Pulmonary artery endothelial cell (primary cell): ENCODE results near the gene PTPRG. TPM values are rescaled to one million over a fixed set of nuclear protein-coding genes. Genes with fewer than 3 reads are reported as not detected.

Source experiments
- DNase-seq: peaks from one replicate; pipeline ENCODE4 v3.0.0-alpha.2; 2011; ENCODE audit warnings: low read depth, low spot score
- total RNA-seq: library from RNA; depleted of rRNA; stranded (reverse); fragments of >200 nt; gene quantifications from 2 replicates; pipeline ENCODE4 v1.2.3, GENCODE V29; 2014

The PTPRG gene
- total RNA-seq, 1 donor from 2014 or later: 41.0 TPM

DNA sequence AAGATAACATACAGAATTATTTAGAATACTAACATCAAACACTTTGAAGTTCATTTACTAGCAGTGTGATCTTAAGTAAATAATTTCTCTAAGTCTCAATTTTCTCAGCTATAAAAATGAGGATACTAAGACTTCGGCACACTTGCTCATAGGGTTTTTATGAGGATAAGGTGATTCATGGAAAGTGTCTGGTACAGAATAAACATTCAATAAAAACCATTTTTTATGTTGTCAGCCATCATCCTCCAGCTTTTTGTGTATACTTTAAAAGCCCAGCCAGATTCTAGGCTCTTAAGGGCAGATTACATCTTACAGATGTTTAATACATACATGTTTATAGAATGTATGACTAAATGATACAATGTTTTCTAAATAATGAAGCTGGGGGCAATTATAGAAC, 755.2 kb downstream of the PTPRG start:
- no peak for DNase-seq

DNA sequence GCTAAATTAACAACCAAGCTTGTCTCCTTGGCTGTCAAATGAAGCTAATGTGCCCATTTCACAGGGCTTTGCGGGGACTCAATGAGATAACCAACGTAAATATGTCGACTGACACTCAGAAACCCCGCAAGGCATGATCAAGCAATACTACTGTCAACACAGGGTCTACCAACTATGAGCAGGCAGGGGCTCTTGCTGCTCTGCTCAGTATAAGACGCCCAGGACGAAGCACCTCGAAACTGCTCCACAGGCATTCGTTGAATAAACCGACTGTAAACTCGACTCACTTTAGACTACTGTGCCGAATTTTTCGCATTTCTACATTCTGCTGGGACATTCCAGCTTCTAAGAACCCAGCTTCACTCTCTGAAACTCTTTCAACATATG, 757.0 kb downstream of the PTPRG start:
- DNase-seq: no peak

DNA sequence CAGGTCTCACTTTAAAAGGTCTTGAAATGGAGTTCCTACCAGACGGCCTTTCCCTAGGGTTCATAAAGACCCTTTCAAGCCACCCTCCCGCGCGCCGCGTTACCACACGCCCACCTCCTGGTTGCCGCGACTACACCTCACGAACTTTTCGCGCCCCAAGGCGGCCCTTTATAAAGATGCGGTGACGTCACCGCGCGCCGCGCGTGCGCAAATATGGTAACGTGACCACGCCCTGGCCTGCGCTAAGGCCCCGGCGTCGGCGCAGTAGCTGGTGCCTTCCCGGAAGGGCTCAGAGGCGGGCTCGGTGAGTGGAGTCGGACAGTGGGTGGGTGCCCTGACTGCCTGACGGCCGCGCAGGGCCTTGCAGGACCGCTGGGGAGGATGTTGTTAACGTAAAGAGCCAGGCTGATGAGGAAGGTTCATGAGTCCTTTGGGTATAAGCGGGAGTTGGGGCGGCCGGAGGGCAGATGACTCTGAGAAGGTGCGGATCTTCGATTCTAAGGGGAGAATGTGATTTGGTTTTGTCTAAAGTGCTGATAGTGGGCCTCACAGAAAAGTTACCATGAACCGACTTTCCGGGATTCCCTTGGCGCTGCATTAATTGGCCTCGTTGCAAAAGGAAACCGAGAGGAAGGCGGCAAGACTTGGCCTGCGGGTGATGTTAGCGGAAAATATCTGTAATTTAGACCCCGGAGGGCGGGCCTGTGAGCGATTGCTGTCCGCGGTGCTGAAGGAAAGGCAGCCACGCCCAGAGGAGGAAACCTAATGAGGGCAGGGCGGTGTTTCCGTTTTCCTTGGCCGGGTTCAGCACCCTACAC, 757.6 kb downstream of the PTPRG start:
- DNase-seq: peak; percentile 39

DNA sequence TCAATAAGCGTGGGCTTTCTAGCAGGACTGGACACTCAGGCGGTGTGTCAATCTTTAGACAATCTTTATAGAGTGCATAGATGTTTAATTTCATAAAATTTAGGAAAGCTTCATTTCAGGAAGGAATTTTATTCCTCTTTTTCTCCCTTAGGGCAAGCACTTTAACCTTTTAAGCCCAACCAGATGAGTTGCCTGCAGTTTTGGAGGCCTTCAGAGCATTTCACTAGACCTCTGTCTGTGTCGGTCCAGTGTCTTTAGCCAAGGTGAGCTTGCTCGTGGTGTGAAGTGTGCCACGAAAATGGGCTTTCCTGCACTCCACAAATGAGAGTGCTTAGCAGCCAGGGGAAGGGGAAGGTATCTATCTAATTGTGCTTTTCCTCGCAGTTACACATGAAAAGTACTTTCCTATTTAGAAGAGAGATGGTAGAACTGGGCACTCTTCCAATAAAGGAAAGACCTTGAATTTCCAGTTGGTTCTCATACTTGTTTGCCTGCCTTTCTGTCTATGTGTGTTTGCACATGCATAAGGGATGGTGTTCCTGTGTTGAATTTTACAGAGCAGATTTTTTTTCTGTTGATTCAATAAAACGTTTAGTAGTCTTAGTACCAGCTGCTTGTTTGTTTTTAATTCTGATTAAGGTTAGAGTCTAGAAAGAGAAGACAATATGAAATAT, 758.3 kb downstream of the PTPRG start:
- no peak for DNase-seq

DNA sequence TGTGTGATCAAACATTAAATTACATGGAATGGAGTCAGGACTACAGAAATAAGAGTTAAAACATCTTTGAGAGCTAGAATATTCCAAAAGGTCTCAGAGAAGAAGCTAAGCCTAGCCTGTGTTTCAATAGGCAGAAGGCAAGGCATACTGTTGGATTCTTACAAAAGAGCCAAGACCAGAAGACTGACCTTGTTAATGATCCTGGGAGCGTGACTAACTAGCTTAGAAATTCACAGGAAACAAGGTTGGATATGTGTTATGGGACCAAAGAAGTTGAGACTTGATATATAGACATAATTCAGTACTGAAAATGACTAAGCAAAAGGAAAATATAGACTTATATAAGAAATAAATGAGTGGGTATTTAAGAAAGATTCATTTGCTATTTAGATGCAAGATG, 761.9 kb downstream of the PTPRG start:
- DNase-seq: no peak

DNA sequence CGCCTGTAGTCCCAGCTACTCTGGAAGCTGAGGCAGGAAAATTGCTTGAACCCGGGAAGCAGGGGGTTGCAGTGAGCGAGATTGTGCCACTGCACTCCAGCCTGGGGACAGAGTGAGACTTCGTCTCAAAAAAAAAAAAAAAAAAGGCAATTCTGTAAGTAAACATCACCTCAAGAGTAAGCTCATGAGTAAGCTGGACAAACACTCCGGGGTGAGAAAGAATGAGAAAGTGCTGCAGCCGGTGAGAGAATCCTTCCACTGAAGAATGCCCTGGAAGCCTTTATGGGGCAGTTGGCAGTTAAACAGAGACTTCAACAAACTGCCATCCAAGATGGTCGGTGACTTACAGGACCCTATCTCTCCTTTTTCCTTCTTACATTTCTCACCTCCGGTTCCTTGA, 764.5 kb downstream of the PTPRG start:
- DNase-seq: no peak

DNA sequence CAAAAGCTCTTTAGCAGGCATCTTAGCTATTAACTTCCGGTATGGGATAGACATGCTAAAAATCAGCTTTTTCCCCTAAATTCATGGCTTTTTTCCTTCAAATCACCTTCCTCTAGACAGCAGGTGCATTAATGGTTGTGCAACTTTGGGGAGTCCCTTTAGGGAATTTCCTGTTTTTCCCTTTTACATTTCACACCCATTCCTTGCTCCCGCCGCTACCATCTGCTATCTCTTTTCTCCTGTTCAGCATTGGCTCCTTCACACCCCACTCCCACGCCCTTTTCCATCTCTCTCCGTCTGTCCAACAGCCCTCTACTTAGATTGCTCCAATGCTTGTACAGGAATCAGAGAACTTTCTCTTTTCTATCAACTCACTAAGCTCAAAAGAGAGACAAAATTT, 768.6 kb downstream of the PTPRG start:
- DNase-seq: no peak

DNA sequence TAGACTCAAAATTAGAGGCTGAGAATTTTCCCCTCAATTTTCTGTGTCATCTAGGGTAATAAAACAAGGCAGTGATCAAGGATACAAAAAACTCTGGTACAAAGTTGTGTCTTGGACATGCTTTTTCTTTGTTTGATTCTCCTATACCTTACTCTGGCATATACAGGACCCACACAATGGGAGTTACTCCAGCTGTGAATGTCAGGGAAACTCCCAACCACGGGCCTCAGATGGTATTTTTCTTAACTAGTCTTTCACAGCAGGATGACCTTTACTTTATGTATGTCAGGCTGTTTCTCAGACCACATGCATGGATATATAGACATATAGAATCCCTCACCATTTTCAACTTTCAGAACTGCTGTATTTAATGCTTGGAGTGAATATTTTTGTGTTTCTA, 770.6 kb downstream of the PTPRG start:
- DNase-seq: no peak

DNA sequence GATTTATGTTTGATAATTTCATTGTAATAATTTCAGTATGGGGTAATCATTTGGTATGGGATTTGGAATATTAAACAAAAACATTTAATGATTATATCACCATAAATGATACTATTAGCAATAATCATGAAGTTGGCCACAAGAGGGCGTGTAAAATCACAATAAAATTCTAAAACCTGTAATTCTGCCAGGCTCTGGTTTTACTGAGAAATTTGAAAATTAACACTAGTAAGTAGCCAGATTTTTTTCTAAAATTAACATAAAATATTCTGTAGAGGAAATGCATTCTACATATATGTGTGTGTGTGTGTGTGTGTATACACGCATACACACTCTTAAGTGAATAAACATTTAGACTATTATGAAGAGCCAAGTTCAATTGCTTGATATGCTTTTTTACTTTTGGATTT, 771.5 kb downstream of the PTPRG start:
- no peak for DNase-seq

DNA sequence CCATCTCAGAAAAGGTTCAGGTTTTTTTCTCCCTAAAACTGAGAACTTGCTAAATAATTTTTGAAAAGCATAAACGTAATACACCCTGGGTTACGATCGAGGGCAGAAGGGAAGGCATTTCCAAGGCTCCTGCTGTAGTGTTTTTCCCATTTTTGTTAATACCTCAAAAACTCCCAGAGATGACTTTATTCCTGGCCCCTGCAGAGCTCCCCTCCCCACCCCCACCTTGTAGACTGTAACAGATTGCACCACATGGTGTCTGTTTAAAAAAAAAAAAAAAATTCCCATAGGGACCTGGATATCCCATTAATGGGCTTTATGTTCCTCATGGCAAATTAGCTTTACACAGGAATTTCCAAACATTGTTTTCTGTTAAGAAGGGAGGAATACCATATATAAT, 773.8 kb downstream of the PTPRG start:
- DNase-seq: no peak

DNA sequence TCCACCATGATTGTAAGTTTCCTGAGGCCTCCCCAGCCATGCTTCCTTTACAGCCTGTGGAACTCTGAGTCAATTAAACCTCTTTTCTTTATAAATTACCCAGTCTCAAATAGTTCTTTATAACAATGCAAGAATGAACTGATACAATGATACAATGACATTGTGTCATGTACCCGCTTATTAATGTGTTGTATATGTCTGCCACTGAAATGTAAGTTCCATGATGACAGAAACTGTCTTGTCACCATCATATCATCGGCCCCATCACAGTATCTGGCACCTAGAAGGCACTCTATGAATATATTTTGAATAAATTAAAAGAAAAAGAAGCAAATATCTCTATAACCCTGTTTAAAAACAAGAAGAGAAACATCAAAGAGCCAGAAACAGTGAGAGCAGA, 782.4 kb downstream of the PTPRG start:
- no peak for DNase-seq
